HG02678 (cell line): ENCODE measurements around the gene LMAN1.

Experiments
- ATAC-seq: cut with Tn5 transposase; IDR thresholded peaks from one replicate; pipeline ENCODE4 v1.9.1; 2021; ENCODE audit warnings: mild to moderate bottlenecking, moderate library complexity; ENCODE audit not compliant: unreplicated experiment

The LMAN1 gene

GRCh38 chr18:59305295-59305694 lies 53.8 kb downstream of the LMAN1 start:
- ATAC-seq, result no peak

- no peak for ATAC-seq
Measured at GRCh38 chr18:59303656-59304195, 55.3 kb downstream of the LMAN1 start.

- ATAC-seq, result no peak
Measured at GRCh38 chr18:59303006-59303405, 56.1 kb downstream of the LMAN1 start.

GRCh38 chr18:59301929-59302328 lies 57.1 kb downstream of the LMAN1 start:
- ATAC-seq, result no peak

- ATAC-seq, result no peak
Measured at GRCh38 chr18:59300676-59301285, 58.3 kb downstream of the LMAN1 start.

- no peak for ATAC-seq
Measured at GRCh38 chr18:59298871-59299270, 60.2 kb downstream of the LMAN1 start.

GRCh38 chr18:59293317-59293716 lies 65.7 kb downstream of the LMAN1 start:
- no peak for ATAC-seq

- no peak for ATAC-seq
Measured at GRCh38 chr18:59286341-59286740, 72.7 kb downstream of the LMAN1 start.

GRCh38 chr18:59282341-59282740 lies 76.7 kb downstream of the LMAN1 start:
- no peak for ATAC-seq

GRCh38 chr18:59279722-59280121 lies 79.3 kb downstream of the LMAN1 start:
- ATAC-seq, result no peak

- ATAC-seq, result no peak
Measured at GRCh38 chr18:59279193-59279592, 79.9 kb downstream of the LMAN1 start.

GRCh38 chr18:59278793-59279192 lies 80.3 kb downstream of the LMAN1 start:
- no peak for ATAC-seq
